Ectodermal cell (in vitro differentiated cells): ENCODE results near the gene CDH18.

Source experiments
- H3K27ac ChIP-seq: 2 replicates; pipeline ENCODE4 v1.7.0; 2013; ENCODE audit warnings: mild to moderate bottlenecking, low read depth, low read length; ENCODE audit not compliant: insufficient read depth, poor library complexity, severe bottlenecking
- H3K27me3 ChIP-seq: 2 replicates; pipeline ENCODE4 v1.7.0; 2013; ENCODE audit warnings: mild to moderate bottlenecking, low read length; ENCODE audit not compliant: insufficient read depth, control insufficient read depth, poor library complexity, severe bottlenecking
- H3K36me3 ChIP-seq: one replicate; pipeline ENCODE4 v1.7.0; 2013; ENCODE audit warnings: low read length; ENCODE audit not compliant: control insufficient read depth, insufficient read depth
- H3K4me1 ChIP-seq: one replicate; pipeline ENCODE4 v1.7.0; 2013; ENCODE audit warnings: low read length; ENCODE audit not compliant: control insufficient read depth, insufficient read depth
- H3K4me3 ChIP-seq: 2 replicates; pipeline ENCODE4 v1.7.0; 2013; ENCODE audit warnings: low read depth, low read length, control low read depth; ENCODE audit not compliant: insufficient read depth
- H3K9me3 ChIP-seq: 2 replicates; pipeline ENCODE4 v1.7.0; 2013; ENCODE audit warnings: mild to moderate bottlenecking, low read length, moderate library complexity; ENCODE audit not compliant: control insufficient read depth
- WGBS, 2 experiments: methylation state at CpG; one replicate each; pipeline ENCODE4 v1.1.7; 2013; ENCODE audit warnings: missing lambda C conversion rate in 2 of 2; 5-methylcytosine and 5-hydroxymethylcytosine counted together

The CDH18 gene

DNA sequence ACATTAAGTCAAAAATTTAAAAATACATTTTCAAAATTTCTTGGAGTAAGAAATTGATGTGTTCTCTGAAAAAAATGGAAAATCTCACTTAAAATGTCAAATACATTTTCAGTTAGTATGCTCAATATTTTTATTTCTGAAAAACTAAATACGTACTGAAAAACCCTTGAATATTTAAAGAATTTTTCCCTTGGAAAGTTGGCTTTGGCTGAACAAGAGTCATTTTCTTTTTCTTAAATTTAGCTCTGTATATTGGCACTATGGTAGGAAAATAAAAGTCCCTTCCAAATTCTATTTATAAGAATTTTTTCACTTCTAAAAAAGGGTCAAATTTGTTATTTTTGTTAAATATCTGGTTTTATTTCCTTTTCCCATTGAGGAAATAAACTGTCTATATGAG lies 29.0 kb upstream of the CDH18 start:
- H3K4me1 ChIP-seq = no peaks in the 10 kb centered on the region
- H3K9me3 ChIP-seq = no peaks in the 10 kb centered on the region
- no peaks in the 10 kb centered on the region for H3K27me3 ChIP-seq
- H3K27ac ChIP-seq = no peak overlapping the region
- WGBS, 2 experiments = 91% methylated on average over 1 of the region's 1 CpG; no CpG with 5 or more reads in 1 of the 2 experiments
- H3K4me3 ChIP-seq = no peak overlapping the region
- H3K36me3 ChIP-seq = no peaks in the 10 kb centered on the region

DNA sequence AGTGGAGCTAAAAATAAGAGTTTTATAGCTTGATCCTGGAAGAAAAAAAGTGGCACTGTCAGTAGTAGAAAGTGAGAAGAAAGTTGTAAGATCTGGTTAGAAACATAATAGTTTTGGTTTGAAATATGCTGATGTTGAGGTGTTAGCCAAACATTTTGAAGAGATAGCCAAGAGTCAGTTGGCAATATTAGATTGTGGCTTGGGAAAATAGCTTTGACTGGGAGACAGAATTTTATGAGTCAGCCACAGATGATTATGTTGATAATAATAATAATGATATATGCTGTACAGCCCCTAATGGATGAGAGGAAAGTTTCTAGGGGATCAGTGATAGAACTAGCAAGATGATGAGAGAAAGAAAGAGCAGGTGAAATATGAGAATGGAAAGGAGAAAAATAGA lies 12.4 kb upstream of the CDH18 start:
- Histone ChIP-seq H3K27ac (no peak overlapping the region), H3K4me3 (no peak overlapping the region), H3K36me3 (no peaks in the 10 kb centered on the region), H3K27me3 (no peaks in the 10 kb centered on the region), H3K9me3 (no peaks in the 10 kb centered on the region), H3K4me1 (no peaks in the 10 kb centered on the region)

DNA sequence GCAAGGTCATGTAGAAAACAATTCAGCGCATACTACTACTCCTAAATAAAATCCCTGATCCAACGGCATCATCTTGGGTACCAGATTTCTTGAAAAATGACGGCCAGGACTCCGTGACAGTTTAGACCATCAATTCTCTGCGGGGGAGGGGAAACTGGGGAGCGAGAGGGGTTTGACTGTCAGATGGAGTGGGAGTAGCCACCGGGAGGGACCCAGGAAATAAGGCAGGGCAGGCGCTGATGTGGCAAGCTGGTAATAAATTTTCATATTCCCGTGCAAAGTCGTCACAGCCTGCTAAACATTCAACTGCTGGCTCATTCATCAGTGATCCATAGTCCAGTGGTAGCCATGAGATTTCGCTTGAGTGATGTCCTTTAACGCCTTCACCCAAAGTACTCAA lies 457 bp upstream of the CDH18 start:
- Histone ChIP-seq H3K4me3 (peak overlapping the region; percentile 21), H3K36me3 (no peaks in the 10 kb centered on the region), H3K27me3 (peaks cover 37% of the 10 kb centered on the region), H3K27ac (no peak overlapping the region), H3K9me3 (no peaks in the 10 kb centered on the region), H3K4me1 (peaks cover 4% of the 10 kb centered on the region)
- 43 to 46% methylated on average over 12 of the region's 12 CpGs for WGBS, 2 experiments

DNA sequence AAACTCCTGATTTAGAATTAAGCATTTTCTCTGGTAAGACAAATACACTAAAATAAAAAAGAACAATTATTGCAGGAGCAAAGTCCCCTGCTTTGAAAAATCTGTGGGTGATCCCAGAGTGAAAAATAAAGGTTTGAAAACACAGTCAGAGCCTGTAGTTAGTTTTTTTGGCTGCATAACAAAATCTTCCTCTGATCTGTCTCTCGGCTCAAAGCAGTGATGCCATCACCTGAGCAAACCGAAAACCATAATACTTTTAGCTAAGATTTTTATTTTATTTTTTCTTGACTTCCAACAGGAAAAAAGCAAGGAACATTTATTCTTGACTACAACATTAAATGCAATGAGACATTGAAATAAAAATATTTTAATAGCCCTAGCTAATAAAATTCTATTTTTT lies 1.2 kb downstream of the CDH18 start:
- H3K27ac ChIP-seq = no peak overlapping the region
- H3K9me3 ChIP-seq = no peaks in the 10 kb centered on the region
- H3K4me3 ChIP-seq = no peak overlapping the region
- H3K36me3 ChIP-seq = no peaks in the 10 kb centered on the region
- H3K27me3 ChIP-seq = peaks cover 37% of the 10 kb centered on the region
- 92 to 100% methylated on average over 1 to 2 of the region's 2 CpGs for WGBS, 2 experiments
- peaks cover 4% of the 10 kb centered on the region for H3K4me1 ChIP-seq

DNA sequence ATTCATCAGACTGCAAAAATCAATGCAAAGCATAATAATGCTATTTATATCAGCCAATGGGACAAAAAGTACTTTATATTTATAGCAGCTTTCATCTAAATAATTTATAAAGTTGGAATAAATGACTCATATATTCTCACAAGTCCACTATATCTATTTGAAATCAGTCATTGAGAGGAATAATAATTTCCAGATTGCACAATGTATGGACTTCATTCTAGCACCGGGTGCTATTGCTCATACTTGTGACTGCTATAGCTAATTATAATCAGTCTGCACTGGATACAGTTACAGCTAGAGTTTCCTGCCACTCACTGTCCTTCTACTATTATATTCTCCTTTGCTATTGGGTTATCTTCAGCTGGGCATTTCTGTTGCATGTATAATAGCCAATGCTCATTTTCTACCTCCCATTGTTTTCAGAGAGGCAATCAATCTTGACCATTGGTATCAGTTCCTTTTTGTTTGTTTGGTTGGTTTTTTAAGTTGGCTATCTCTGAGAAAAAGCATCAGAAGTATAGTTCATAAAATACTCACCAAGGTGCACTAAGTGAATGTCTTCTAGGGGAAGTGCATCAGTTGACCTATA lies 1.9 kb downstream of the CDH18 start:
- WGBS, 2 experiments = 83 to 92% methylated on average over 1 of the region's 1 CpG

DNA sequence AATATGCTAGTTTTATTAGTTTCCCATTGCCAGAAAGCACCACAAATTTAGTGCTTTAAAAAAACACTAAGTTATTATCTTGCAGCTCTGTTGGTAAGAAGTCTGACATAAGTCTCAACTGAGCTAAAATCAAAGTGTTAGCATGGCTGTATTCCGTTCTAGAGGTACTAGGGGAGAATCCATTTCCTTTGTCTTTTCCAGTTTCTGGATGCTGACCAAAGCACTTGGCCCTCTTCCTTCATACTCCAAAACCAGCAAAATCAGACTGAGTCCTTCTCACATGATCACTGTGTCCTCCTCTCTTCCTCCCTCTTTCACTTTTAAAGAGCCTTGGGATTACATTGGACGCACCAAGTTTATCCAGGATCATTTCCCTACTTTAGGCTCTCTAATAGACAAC lies 9.5 kb downstream of the CDH18 start:
- Histone ChIP-seq H3K4me3 (no peak overlapping the region), H3K4me1 (no peaks in the 10 kb centered on the region), H3K36me3 (no peaks in the 10 kb centered on the region), H3K27ac (no peak overlapping the region), H3K9me3 (no peaks in the 10 kb centered on the region), H3K27me3 (no peaks in the 10 kb centered on the region)
- WGBS, 2 experiments = 88 to 93% methylated on average over 2 of the region's 2 CpGs

More for the DNA sequence above, 1.9 kb downstream of the CDH18 start:
- Histone ChIP-seq H3K4me3 (no peak overlapping the region), H3K36me3 (no peaks in the 10 kb centered on the region), H3K27me3 (peaks cover 37% of the 10 kb centered on the region), H3K9me3 (no peaks in the 10 kb centered on the region), H3K27ac (no peak overlapping the region), H3K4me1 (peaks cover 4% of the 10 kb centered on the region)

DNA sequence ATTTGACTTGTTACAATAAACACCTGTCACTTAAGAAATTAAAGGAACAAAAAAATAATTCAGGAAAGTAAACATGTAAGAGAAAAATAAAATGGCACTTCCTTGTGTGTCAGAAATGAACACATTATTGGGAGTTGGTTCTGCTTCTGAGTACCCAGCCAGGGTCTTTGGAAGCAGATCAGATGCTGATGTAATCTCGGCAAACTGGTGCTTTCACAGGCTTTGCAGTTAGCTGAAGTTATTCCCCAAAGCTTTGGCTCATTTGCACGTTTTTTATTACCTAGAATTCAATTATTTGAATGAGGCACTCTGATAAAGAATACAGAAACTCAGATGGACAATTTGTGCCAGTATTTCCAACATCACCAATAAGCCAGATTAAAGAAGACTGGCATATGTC lies 10.9 kb downstream of the CDH18 start:
- Histone ChIP-seq H3K9me3 (no peaks in the 10 kb centered on the region), H3K36me3 (no peaks in the 10 kb centered on the region), H3K27me3 (no peaks in the 10 kb centered on the region), H3K4me1 (no peaks in the 10 kb centered on the region), H3K4me3 (no peak overlapping the region), H3K27ac (no peak overlapping the region)
- 74 to 80% methylated on average over 2 of the region's 2 CpGs for WGBS, 2 experiments

DNA sequence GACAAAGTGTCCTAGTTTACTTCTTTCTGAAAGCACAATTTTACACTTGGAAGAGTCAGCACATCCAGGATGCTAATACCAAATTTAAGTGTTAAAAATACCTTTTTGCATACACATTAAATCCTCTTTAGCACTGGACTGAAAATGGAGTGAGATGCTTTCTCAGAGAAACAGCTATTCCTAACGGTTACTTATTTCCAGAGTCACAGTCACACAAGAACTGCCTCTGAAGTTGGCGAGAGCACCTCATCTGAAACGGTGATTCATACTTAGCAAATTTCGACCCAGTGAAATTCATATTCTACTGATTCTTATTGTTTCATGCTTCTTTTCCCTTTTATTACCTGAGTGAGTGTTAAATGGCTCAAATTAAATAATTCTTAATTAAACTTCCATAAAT lies 12.2 kb downstream of the CDH18 start:
- Histone ChIP-seq H3K4me1 (no peaks in the 10 kb centered on the region), H3K27me3 (no peaks in the 10 kb centered on the region), H3K9me3 (no peaks in the 10 kb centered on the region), H3K36me3 (no peaks in the 10 kb centered on the region), H3K4me3 (no peak overlapping the region), H3K27ac (no peak overlapping the region)
- 90 to 97% methylated on average over 4 of the region's 4 CpGs for WGBS, 2 experiments

DNA sequence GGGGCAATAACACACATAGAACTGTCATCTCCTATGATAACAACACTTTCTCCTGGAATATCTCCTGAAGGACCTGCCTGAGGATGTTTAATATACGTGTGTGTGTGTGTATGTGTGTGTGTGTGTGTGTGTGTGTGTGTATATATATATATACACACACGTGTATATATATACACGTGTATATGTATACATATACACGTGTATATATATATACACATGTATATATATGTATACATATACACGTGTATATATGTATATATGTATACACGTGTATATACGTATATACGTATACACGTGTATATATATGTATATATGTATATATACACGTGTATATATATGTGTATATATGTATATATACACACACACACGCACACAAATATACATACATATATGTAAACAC lies 27.5 kb downstream of the CDH18 start:
- H3K4me3 ChIP-seq = no peak overlapping the region
- H3K27me3 ChIP-seq = no peaks in the 10 kb centered on the region
- WGBS, 2 experiments = no CpG with 5 or more reads among the region's 11 CpGs
- H3K4me1 ChIP-seq = no peaks in the 10 kb centered on the region
- no peaks in the 10 kb centered on the region for H3K9me3 ChIP-seq
- no peak overlapping the region for H3K27ac ChIP-seq
- H3K36me3 ChIP-seq = no peaks in the 10 kb centered on the region

DNA sequence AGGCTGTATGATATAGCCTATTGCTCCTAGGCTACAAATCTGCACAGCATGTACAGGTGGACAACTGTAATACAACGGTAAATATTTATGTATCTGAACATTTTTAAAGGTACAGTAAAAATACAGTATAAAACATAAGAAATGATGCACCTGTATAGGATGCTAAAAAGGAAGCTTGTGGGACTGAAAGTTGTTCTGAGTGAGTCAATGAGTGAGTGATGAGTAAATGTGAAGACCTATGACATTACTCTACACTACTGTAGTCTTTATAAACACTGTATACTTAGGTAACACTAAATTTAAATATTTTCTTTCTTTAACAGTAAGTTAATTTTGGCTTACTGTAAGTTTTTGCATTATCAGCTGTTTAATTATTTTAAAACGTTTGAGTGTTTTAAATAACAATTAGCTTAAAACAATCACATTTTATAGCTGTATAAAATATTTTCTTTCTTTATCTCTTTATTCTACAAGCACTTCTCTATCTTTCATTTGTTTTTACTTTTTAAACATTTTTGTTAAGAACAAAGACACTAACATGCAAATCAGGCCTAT lies 28.1 kb downstream of the CDH18 start:
- Histone ChIP-seq H3K9me3 (no peaks in the 10 kb centered on the region), H3K36me3 (no peaks in the 10 kb centered on the region), H3K27ac (no peak overlapping the region), H3K27me3 (no peaks in the 10 kb centered on the region), H3K4me1 (no peaks in the 10 kb centered on the region), H3K4me3 (no peak overlapping the region)
- WGBS, 2 experiments = no CpG with 5 or more reads among the region's 2 CpGs

DNA sequence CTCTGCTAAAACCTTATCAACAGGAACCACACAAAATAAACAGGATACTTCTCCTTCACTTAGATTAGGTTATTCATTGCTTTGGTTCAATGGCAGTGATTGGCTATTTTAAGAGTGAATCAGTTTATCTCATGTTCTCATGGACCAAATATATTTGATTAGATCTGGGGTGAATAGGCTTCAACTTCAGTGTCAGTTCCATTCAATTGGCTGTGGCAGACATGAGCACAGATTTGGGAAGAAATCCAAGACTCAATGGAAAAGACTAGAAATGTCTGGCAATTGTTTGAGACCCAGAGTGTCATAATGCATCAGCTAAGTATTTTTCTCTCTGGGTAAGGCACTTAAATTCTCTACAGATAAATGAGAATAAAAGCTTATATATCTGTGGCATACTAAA lies 37.1 kb downstream of the CDH18 start:
- H3K9me3 ChIP-seq = no peaks in the 10 kb centered on the region
- H3K4me3 ChIP-seq = no peak overlapping the region
- no peaks in the 10 kb centered on the region for H3K4me1 ChIP-seq
- no peak overlapping the region for H3K27ac ChIP-seq
- no peaks in the 10 kb centered on the region for H3K36me3 ChIP-seq
- no peaks in the 10 kb centered on the region for H3K27me3 ChIP-seq
